ACHN (cell line): Measurements from ENCODE around the gene RRP8.

Source experiments
- DNase-seq: peaks from one replicate; pipeline ENCODE4 v3.0.0-alpha.2; 2015
- in situ Hi-C: cut with HindIII; loops from 2 replicates; pipeline ENCODE4 v1.10.0; 2017; ENCODE audit warnings: low sequenced_read_pairs, low pct_ligation_motif_present, low pct_unique_long_range_greater_than_20kb

RRP8 gene

DNA sequence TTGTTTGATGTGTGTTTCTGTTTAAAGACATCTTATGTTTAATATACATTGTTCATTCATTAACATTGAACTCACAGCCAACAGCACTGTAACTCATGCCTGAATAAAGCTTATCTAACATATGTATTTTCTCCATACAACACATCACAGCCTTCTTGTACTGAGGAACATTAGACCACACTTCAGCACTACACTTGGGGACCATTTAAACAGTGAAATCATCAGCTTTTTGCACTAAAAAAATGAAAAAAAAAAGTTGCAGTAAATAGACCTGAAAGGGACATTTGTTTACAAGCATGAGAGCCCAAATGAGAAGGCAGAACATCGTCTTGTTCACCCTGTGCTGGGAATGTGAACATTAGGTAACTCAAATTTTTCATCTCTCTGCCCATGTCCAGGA, 31.1 kb upstream of the RRP8 start:
- in situ Hi-C loops, result no loop called here
- DNase-seq, result no peak

DNA sequence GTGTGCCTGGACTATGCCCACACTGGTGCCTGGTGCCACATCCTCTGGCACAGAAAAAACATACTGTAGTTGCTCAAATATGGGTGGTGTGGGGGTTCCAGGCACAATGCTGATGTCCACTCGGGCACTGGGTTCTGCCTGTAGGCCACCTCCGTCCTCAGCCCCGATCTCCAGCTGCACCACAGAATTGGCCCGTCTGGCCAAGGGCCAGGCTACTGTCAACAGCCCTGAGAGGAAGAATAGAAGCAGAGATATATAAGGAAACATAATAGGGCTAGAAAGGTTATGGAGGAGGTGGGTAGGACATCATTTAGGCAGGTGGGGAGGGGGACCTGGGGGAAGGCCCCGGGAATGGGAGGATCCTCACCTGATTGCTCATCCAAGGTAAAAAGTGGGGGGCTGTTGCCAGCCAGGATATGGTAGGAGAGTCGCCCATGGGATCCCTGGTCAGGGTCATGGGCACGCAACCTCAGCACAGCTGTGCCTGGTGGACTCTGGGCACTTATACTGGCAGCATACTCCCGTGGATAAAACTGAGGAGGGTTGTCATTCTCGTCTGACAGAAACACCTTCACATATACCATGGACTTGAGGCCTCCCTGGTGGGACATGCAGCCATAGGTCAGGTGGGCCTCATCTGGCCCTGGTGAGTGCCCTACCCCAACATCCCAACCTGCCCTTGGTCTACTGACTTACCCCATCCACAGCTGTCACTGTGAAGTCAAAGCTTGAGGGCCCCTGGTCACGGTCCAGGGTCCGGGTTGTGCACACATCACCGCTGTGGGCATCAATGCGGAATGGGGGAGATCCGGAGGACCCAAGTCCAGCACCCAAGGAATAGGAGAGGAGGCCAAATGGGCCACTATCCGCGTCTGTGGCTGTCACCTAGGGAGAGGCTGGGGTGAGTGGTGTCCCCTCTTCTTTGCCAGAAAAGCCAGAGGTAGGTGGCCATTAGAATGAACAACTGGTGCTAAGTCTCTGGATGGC, 30.3 kb upstream of the RRP8 start:
- DNase-seq, result no peak
- in situ Hi-C loops, result no loop called here

DNA sequence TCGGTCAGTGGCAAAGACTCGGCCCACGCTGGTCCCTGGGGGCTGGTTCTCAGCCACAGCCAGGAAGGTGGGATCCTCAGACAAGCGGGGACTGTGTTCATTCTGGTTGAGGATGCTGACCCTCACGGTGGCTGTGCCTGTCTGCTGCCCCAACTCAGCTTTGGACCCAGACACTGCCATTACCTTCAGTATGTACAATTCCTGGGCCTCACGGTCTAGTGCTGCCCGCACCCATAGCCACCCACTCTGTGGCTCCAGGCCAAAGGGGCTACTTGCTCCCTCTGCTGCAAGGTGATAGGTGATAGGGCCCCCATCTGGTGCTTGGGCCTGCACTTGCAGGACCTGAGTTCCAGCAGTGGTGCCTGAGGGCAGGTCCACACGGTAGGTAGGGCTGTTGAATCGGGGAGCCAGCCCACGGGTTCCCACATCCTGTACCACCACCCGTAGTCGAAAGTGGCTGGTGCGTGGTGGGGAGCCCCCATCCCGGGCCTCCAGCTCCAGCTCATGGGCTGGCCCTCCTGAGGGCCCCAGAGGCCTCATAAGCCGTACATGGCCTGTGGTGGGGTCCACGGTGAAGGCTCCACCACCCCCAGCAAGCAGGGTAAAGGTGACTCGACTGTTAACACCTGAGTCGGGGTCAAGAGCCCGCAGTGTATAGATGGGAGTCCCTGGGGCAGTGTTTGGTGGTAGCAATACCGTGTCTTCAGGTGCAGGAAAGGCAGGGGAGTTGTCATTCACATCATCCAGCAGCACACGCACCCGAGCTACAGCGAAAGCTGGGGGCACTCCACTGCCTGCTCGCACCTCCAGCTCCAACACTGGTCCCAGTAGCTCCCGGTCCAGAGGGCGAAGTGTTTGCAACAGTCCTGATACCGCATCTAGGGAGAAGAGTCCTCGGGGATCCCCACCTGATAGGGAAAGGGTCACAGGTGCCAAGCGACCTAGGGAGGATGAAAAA, 29.0 kb upstream of the RRP8 start:
- in situ Hi-C loops, result no loop called here
- DNase-seq, result no peak

DNA sequence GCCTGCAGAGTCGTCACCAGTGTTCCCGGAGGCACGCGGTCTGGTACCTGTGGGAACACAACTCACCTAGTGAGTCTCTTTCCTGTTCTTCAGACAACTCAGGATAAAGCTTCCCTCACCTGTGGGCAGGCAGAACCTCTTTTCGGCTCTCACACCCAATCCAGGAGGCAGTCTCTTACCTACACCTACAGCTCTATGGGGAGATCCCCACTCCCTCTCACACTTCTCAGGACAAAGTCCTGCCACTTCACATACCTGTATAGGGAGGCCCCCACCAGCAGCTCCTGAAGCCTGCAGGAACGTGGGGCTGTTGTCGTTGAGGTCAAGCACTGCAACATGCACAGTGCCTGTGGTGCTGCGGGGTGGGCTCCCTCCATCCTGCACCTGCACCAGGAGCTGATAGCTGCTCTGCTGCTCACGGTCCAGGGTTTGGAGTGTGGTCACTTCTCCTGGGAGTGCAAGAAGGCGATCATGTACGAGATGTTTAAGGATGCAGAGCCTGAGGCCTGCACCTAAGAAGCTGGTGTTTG, 28.0 kb upstream of the RRP8 start:
- in situ Hi-C loops, result no loop called here

DNA sequence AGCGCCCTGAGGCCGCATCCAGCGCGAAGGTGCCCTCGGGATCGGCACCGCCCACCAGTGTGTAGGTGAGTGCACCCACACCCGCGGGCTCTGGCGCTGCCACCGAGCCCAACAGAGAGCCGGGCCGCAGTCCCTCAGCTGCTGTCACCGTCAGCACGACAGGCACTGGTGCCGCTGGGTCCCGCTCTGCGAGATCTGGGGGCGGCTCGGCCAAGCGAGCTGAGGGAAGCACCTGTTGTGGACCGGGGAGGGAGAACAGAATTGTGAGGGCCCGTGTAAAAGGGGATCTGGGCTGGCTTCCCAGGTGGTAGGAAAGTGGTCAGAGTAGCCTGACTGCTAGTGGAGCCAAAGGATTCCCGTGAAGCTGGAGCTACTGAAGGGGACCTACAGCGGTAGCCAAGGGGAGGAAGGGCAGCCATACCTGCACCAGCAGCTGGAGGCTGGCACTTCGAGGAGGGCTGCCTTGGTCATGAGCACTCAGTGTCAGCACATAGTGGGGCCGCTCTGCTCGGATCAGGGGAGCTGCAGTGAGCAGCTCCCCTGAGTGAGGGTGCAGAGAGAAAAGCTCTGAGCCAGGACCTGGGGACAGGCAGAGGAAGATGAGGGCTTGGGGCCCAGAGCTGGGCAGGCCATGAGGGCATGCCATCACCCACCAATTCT, 27.3 kb upstream of the RRP8 start:
- in situ Hi-C loops, result no loop called here
- no peak for DNase-seq

More for the DNA sequence above, 28.0 kb upstream of the RRP8 start:
- DNase-seq, result no peak

DNA sequence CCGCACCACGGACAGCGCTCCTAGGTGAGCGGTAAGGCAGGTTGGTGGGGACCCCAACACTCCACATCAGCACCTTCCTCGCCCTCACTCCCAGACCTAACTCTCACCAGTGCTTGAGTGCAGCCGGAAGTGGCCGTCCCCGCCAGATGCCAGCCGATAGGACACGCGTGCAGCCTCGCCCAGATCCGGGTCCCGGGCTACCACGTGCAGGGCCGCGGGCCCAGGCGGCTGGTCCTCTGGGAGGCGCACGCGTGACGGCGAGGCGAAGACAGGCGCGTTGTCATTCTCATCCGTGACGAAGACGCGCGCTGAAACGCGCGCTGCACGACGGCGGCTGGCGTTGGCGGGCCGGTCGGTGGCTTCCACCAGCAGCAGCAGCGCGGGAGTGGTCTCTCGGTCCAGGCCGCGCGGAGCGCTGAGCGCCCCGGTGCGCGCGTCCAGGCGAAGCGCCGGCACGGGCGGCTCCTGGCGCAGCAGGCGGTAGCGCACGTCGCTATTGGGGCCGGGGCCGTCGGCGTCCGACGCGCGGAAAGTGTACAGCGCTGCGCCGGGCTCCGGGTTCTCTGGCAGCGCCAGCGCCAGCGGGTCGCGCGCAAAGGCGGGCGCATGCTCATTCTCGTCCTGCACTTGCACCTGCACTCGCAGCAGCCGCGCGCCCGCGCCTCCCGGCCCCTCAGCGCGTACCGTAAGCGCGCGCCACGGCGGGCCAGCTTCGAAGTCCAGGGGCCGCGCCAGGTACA, 26.6 kb upstream of the RRP8 start:
- no peak for DNase-seq
- in situ Hi-C loops, result no loop called here

DNA sequence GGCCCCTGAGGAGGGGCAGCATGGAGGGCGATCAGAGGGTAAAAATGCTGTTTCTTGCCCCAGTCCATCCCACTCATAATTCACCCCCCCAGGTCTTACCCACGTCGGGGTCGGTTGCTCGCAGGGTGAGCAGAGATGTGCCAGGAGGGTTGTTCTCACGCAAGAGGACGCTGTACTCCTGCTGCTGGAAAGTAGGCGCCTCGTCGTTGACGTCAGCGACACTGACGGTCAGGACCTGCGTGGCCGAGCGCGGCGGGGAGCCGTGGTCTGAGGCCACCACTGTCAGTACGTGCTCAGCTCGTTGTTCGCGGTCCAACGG, 26.1 kb upstream of the RRP8 start:
- in situ Hi-C loops, result no loop called here
- DNase-seq, result no peak

DNA sequence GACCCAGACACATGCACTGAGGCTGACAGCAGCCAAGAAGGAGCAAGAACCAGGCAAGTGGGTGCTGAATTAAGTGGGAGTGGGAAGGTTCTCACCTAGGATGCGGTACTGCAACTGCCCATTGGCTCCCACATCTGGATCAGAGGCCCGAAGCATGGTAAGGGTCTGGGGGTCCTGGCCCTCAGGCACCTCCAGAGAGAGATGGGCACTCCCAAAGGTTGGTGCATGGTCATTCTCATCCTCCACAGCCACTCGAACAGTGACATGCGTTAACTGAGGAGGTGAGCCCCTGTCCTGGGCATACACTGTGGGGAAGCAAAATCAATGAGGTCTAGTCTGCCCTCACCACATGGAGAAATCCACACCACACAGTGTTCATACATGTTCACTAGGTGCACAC, 25.1 kb upstream of the RRP8 start:
- DNase-seq, result no peak
- in situ Hi-C loops, result no loop called here

DNA sequence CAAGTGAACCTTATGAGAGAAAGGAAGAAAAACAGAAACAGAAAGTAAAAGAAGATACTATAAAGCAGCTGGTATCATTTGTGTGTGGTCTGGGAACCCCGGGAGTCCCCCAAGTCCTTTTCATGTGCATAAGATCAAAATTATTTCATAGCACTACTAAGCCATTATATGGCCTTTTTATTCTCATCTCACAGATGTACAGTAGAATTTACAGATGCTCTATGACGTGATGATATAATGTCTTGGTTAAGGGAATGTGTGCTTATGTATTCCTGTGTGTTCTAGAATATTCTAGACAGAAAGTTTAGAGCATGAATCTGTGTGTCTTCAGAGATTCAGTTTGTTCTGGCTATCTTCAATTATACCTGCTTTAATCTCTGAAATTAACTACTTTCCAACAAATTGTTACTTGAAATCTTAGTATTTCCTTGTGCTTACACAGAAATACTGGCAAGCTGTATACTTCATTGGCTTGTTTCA, 24.4 kb upstream of the RRP8 start:
- no peak for DNase-seq
- in situ Hi-C loops, result no loop called here

DNA sequence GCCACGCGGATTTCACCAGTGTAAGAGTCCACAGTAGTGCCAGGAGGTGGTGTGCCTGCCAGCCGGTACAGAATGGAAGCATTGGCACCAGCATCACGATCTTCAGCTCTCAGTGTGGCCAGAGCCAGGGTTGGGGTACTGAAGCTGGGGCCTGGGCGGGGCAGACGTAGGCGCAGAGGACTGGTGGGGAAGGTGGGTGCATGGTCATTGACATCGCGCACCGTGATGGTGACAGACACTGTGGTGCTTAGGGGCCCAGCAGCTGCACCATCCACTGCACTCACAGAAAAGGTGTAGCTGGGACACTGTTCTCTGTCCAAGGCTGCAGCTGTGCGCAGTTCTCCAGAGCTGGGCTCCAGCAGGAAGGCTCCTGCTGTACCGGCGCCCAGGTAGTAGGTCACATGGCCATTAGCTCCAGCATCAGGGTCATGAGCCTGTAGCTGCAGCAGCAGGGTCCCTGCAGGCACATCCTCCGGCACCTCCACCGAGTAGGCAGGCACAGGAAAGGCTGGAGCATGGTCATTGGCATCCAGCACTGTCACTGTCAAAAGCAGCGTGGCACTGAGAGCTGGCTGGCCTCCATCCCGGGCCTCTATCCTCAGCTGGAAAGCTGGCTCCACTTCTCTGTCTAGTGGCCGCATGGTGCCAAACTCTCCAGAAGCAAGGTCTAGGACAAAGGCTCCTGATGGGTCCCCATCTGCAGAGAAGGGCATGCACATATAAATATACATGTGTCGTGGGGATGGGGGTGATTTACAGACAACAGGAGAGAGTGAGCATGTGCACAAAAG, 23.8 kb upstream of the RRP8 start:
- no peak for DNase-seq
- in situ Hi-C loops, result no loop called here

DNA sequence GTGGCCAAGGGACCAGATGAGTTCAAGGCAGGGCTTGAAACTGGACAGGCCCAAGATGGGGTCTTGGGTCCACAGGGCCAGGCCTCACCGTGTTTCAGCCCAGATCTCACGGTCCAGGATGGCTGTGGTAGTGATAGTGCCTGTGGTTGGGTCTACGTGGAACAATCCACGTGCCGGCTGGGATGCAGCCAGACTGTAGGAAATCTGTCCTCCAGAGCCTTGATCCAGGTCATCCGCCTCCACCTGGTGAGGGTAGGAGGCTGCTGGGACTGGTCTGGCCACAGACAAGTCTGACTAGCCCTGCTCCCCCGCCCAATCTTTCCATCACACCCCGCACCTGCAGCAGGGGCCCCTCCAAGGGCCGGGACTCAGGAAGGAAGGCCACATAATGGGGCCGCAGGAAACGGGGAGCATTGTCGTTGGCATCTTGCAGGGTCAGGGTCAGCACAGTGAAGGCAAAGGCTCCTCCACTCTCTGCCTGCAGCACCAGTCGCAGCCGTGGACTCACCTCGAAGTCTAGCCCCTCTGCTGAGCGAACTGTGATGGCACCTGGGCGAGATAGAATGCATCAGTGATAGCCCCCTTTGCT, 22.5 kb upstream of the RRP8 start:
- no peak for DNase-seq
- in situ Hi-C loops, result no loop called here

DNA sequence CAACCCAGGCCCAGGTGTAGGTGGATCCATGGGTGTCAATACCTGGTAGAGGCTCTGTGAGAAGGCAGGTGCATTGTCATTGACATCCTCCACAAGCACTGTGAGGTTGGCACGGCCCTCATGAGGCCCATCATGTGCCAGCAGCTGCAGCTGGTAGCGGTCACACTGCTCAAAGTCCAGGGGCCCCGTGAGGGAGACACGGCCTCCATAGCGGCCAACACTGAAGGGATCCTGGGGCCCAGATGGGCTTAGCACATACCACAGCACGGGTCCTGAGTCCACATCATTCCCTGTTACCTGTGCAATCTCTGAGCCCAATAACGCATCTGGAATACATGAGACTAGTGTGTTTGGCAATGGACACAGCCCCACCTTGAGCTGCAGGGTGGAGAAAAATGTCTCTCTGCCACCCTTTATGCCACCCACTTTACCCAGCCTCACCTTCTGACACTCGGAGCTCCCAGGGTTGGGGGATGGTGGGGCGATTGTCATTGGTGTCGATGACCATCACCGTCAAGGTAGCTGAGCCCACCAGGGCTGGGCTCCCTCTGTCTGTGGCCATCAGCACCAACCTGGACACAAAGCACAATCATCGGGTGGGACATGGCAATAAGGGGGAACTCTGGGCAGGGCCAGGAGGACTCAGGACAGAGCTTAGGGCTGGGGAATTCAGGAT, 21.9 kb upstream of the RRP8 start:
- in situ Hi-C loops, result no loop called here
- no peak for DNase-seq

DNA sequence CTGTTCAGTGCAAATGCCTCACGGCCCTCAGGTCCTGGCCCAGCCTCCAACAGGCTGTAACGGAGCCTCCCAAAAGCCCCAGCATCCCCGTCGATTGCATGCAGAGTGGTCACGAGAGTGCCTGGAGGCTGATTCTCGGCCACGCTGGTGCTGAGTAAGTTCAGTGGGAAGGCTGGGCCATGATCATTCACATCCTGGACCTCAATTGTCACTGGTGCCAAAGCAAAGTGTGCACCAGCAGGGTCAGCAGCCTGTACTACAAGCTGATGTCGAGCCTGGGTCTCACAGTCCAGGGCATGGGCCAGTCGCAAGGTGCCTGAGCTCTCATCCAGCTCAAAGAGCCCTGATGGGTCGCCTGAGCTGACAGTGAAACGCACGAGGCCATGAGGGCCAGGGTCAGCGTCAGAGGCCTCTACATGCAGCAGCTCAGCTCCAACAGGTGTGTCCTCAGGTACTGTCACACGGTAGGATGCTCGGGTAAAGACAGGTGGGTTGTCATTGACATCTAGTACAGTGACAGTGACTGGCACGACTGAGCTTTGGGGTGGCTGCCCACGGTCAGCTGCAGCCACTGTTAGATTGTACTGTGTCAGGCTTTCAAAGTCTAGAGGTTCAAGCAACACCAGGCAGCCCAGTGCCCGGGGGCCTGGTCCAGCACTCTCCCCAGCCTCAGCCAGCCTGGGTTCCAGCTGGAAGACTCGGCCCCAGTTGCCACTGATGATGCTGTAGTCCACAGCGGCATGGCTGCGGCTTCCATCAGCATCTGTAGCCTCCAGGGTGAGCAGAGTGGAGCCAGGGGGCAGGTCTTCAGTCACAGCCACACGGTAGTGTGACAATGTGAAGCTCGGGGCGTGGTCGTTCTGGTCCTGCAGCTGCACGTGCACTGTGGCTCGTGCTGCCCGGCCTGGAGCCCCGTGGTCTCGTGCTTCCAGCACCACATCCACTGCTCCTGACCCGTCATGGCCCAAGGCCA, 20.3 kb upstream of the RRP8 start:
- in situ Hi-C loops, result no loop called here
- no peak for DNase-seq

DNA sequence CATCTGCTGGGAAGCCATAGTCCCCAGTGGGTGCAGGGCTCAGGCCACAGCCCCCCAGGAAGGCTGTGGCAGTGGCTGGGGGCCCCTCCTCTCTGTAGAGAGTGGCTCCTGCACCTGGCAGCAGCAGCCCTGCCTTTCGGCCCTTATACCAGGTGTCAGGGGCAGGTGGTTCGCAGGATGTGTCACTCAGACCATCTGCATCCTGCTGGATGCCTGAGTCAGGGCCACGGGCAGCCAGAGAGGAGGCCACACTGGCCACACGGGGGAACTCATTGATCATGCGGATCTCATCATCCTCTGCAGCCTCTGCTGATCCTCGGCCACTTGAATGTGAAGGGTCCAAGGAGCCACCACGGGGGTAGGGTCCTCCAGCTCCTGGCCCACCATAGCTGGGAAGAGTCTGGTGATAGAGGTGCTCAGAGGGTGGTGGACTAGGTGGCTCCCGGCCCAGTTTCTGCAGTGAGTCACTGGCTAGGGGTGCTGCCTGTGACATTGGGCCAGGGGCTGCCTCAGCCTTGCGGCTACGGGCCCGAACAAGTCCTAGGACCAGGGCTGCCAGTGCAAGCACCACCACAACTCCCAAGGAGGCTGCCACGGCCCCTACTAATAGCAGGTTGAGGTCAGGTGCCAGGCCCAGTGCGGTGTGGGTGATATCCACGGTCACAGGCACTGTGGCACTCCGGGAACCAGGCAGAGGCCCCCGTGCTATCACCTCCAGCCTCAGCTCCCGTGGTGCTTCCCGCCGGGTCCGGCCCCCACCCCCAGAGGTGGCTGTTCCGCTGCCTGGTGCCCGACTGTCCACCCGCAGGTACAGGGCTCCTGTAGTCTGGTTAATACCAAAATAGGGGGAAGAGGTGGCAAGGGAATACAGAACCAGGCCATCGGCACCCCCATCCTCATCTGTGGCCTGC, 19.1 kb upstream of the RRP8 start:
- in situ Hi-C loops, result no loop called here
- no peak for DNase-seq
